ENCODE measurements around the gene MACROD2. TPM values are rescaled to one million over a fixed set of nuclear protein-coding genes. Genes with fewer than 3 reads are reported as not detected.
A peak's percentile ranks its signal among the peaks of the same experiment; 100 is the strongest.
"Not testable (repeated sequence)": the region's sequence is repeated elsewhere in the genome, so short reads cannot be mapped to it uniquely, and the experiment has no call there.

The MACROD2 gene
- total RNA-seq, 3 donors from 2014 or later = 3.2 to 7.6 (median 6.4) TPM

GRCh38 chr20:15958142-15958541 lies 1962.8 kb downstream of the MACROD2 start:
- no peak for DNase-seq
- H3K4me1 ChIP-seq (ENCODE audit: low read depth) = no peaks in the 10 kb centered on the region
- no peak for TF ChIP-seq CTCF (IDR thresholded peaks at IDR 0.05)
- no peaks in the 10 kb centered on the region for H3K36me3 ChIP-seq (ENCODE audit: low read depth)
- no peaks in the 10 kb centered on the region for H3K9me3 ChIP-seq
- intact Hi-C loops (cut with DNase I, micrococcal nuclease) = no loop called here
- ATAC-seq = no peak
- H3K4me3 ChIP-seq = no peak overlapping the region

GRCh38 chr20:15965165-15965564 lies 1969.8 kb downstream of the MACROD2 start:
- Histone ChIP-seq H3K9me3 (no peaks in the 10 kb centered on the region), H3K4me1 (ENCODE audit: low read depth) (no peaks in the 10 kb centered on the region), H3K36me3 (ENCODE audit: low read depth) (no peaks in the 10 kb centered on the region), H3K4me3 (no peak overlapping the region)
- ATAC-seq = no peak
- no peak for DNase-seq
- intact Hi-C loops (cut with DNase I, micrococcal nuclease) = no loop called here
- TF ChIP-seq CTCF (IDR thresholded peaks at IDR 0.05) = no peak

- no peaks in the 10 kb centered on the region for H3K9me3 ChIP-seq
- intact Hi-C loops (cut with DNase I, micrococcal nuclease) = no loop called here
- DNase-seq = no peak
- no peak for ATAC-seq
- H3K4me1 ChIP-seq (ENCODE audit: low read depth) = no peaks in the 10 kb centered on the region
- no peak overlapping the region for H3K4me3 ChIP-seq
- H3K36me3 ChIP-seq (ENCODE audit: low read depth) = no peaks in the 10 kb centered on the region
- no peak for TF ChIP-seq CTCF (IDR thresholded peaks at IDR 0.05)
These were observed 1972.0 kb downstream of the MACROD2 start for GRCh38 chr20:15967334-15967733.

GRCh38 chr20:15976047-15976736 lies 1980.9 kb downstream of the MACROD2 start:
- intact Hi-C loops (cut with DNase I, micrococcal nuclease) = no loop called here
- Histone ChIP-seq H3K9me3 (peaks cover 4% of the 10 kb centered on the region), H3K4me3 (no peak overlapping the region), H3K4me1 (ENCODE audit: low read depth) (no peaks in the 10 kb centered on the region), H3K36me3 (ENCODE audit: low read depth) (no peaks in the 10 kb centered on the region)
- no peak for TF ChIP-seq CTCF (IDR thresholded peaks at IDR 0.05)
- ATAC-seq (no peak), DNase-seq (no peak)

- Histone ChIP-seq H3K36me3 (ENCODE audit: low read depth) (no peaks in the 10 kb centered on the region), H3K4me3 (no peak overlapping the region), H3K4me1 (ENCODE audit: low read depth) (no peaks in the 10 kb centered on the region), H3K9me3 (peaks cover 4% of the 10 kb centered on the region)
- no peak for ATAC-seq
- intact Hi-C loops (cut with DNase I, micrococcal nuclease) = no loop called here
- DNase-seq = no peak
- TF ChIP-seq CTCF (IDR thresholded peaks at IDR 0.05) = no peak
These were observed 1981.7 kb downstream of the MACROD2 start for GRCh38 chr20:15977026-15977425.

- DNase-seq = no peak
- peaks cover 4% of the 10 kb centered on the region for H3K9me3 ChIP-seq
- intact Hi-C loops (cut with DNase I, micrococcal nuclease) = no loop called here
- H3K4me1 ChIP-seq (ENCODE audit: low read depth) = no peaks in the 10 kb centered on the region
- no peak for TF ChIP-seq CTCF (IDR thresholded peaks at IDR 0.05)
- ATAC-seq = no peak
- no peak overlapping the region for H3K4me3 ChIP-seq
- no peaks in the 10 kb centered on the region for H3K36me3 ChIP-seq (ENCODE audit: low read depth)
These were observed 1982.4 kb downstream of the MACROD2 start for GRCh38 chr20:15977758-15978157.

- intact Hi-C loops (cut with DNase I, micrococcal nuclease); H3K4me3 ChIP-seq; H3K36me3 ChIP-seq (ENCODE audit: low read depth); H3K4me1 ChIP-seq (ENCODE audit: low read depth); H3K9me3 ChIP-seq; ATAC-seq: not testable (repeated sequence)
- DNase-seq = peak in 1 of 3 donors; percentile 46
These were observed 1990.4 kb downstream of the MACROD2 start for GRCh38 chr20:15985494-15986368.
